Measurements from ENCODE around the gene BMPR1B.
A peak's percentile ranks its signal among the peaks of the same experiment; 100 is the strongest.

The BMPR1B gene

GRCh38 chr4:94974773-94975172 lies 217.0 kb downstream of the BMPR1B start:
- Histone ChIP-seq H3K36me3 (ENCODE audit: control insufficient read depth in 1 of 2, insufficient read depth in 2 of 2, low read length in 2 of 2) (no peaks in the 10 kb centered on the region), H2BK5ac (ENCODE audit: low read depth, low read length, poor library complexity) (no peak overlapping the region), H2AK5ac (ENCODE audit: low read length) (no peak overlapping the region), H4K12ac (ENCODE audit: low read depth, low read length) (no peak overlapping the region), H3K79me2 (ENCODE audit: control insufficient read depth, insufficient read depth, low read length, poor library complexity) (no peaks in the 10 kb centered on the region), H2AFZ (ENCODE audit: insufficient read depth, low read length, poor library complexity) (no peak overlapping the region), H3K27ac (ENCODE audit: low read depth, low read length) (no peak overlapping the region), H4K91ac (ENCODE audit: low read depth, low read length) (no peak overlapping the region), H3K4ac (ENCODE audit: low read depth, low read length) (no peak overlapping the region), H3K9ac (ENCODE audit: low read length) (no peak overlapping the region), H3K4me1 (ENCODE audit: control insufficient read depth in 1 of 2, insufficient read depth in 2 of 2, low read length in 2 of 2) (no peaks in the 10 kb centered on the region), H3K4me3 (ENCODE audit: low read depth, low read length) (no peak overlapping the region), H3K23ac (ENCODE audit: low read length) (no peak overlapping the region), H3K9me3 (ENCODE audit: insufficient read depth, low read depth, low read length) (no peaks in the 10 kb centered on the region), H3K79me1 (ENCODE audit: low read length) (no peaks in the 10 kb centered on the region), H2BK120ac (ENCODE audit: insufficient read depth, low read length, poor library complexity) (no peak overlapping the region), H3K27me3 (ENCODE audit: insufficient read depth, low read length) (no peaks in the 10 kb centered on the region), H2BK12ac (ENCODE audit: low read length) (no peak overlapping the region), H3K18ac (ENCODE audit: low read length) (no peak overlapping the region), H3K14ac (ENCODE audit: low read length) (no peak overlapping the region), H4K8ac (ENCODE audit: low read depth, low read length) (no peak overlapping the region), H3K4me2 (ENCODE audit: low read length) (no peak overlapping the region)
- no peak for DNase-seq
- no CpG with 5 or more reads among the region's 3 CpGs for WGBS (ENCODE audit: extremely low coverage, insufficient coverage, insufficient read length)

- Histone ChIP-seq H3K4ac (ENCODE audit: low read depth, low read length) (no peak overlapping the region), H3K4me1 (ENCODE audit: control insufficient read depth in 1 of 2, insufficient read depth in 2 of 2, low read length in 2 of 2) (no peaks in the 10 kb centered on the region), H3K27ac (ENCODE audit: low read depth, low read length) (no peak overlapping the region), H3K18ac (ENCODE audit: low read length) (no peak overlapping the region), H3K79me1 (ENCODE audit: low read length) (no peaks in the 10 kb centered on the region), H2AFZ (ENCODE audit: insufficient read depth, low read length, poor library complexity) (no peak overlapping the region), H3K27me3 (ENCODE audit: insufficient read depth, low read length) (no peaks in the 10 kb centered on the region), H3K23ac (ENCODE audit: low read length) (no peak overlapping the region), H3K14ac (ENCODE audit: low read length) (no peak overlapping the region), H2BK5ac (ENCODE audit: low read depth, low read length, poor library complexity) (no peak overlapping the region), H4K91ac (ENCODE audit: low read depth, low read length) (no peak overlapping the region), H3K9me3 (ENCODE audit: insufficient read depth, low read depth, low read length) (no peaks in the 10 kb centered on the region), H3K79me2 (ENCODE audit: control insufficient read depth, insufficient read depth, low read length, poor library complexity) (no peaks in the 10 kb centered on the region), H3K9ac (ENCODE audit: low read length) (no peak overlapping the region), H4K8ac (ENCODE audit: low read depth, low read length) (no peak overlapping the region), H2AK5ac (ENCODE audit: low read length) (no peak overlapping the region), H4K12ac (ENCODE audit: low read depth, low read length) (no peak overlapping the region), H2BK12ac (ENCODE audit: low read length) (no peak overlapping the region), H3K36me3 (ENCODE audit: control insufficient read depth in 1 of 2, insufficient read depth in 2 of 2, low read length in 2 of 2) (no peaks in the 10 kb centered on the region), H3K4me2 (ENCODE audit: low read length) (no peak overlapping the region), H2BK120ac (ENCODE audit: insufficient read depth, low read length, poor library complexity) (no peak overlapping the region), H3K4me3 (ENCODE audit: low read depth, low read length) (no peak overlapping the region)
- no CpG with 5 or more reads among the region's 1 CpG for WGBS (ENCODE audit: extremely low coverage, insufficient coverage, insufficient read length)
- DNase-seq: no peak
Measured at GRCh38 chr4:94976371-94977011, 218.7 kb downstream of the BMPR1B start.

- no peak overlapping the region for H3K27ac ChIP-seq (ENCODE audit: low read depth, low read length)
- H3K36me3 ChIP-seq (ENCODE audit: control insufficient read depth in 1 of 2, insufficient read depth in 2 of 2, low read length in 2 of 2): no peaks in the 10 kb centered on the region
- H2AK5ac ChIP-seq (ENCODE audit: low read length): no peak overlapping the region
- H3K18ac ChIP-seq (ENCODE audit: low read length): no peak overlapping the region
- no peak overlapping the region for H3K4me2 ChIP-seq (ENCODE audit: low read length)
- no peak overlapping the region for H2BK12ac ChIP-seq (ENCODE audit: low read length)
- H3K4me3 ChIP-seq (ENCODE audit: low read depth, low read length): no peak overlapping the region
- H3K9ac ChIP-seq (ENCODE audit: low read length): no peak overlapping the region
- H2BK5ac ChIP-seq (ENCODE audit: low read depth, low read length, poor library complexity): no peak overlapping the region
- no peak overlapping the region for H3K23ac ChIP-seq (ENCODE audit: low read length)
- no peak overlapping the region for H3K4ac ChIP-seq (ENCODE audit: low read depth, low read length)
- H3K9me3 ChIP-seq (ENCODE audit: insufficient read depth, low read depth, low read length): no peaks in the 10 kb centered on the region
- no peak overlapping the region for H4K8ac ChIP-seq (ENCODE audit: low read depth, low read length)
- H3K27me3 ChIP-seq (ENCODE audit: insufficient read depth, low read length): no peaks in the 10 kb centered on the region
- no peak overlapping the region for H3K14ac ChIP-seq (ENCODE audit: low read length)
- no peak overlapping the region for H2AFZ ChIP-seq (ENCODE audit: insufficient read depth, low read length, poor library complexity)
- H3K4me1 ChIP-seq (ENCODE audit: control insufficient read depth in 1 of 2, insufficient read depth in 2 of 2, low read length in 2 of 2): no peaks in the 10 kb centered on the region
- WGBS (ENCODE audit: extremely low coverage, insufficient coverage, insufficient read length): no CpG with 5 or more reads among the region's 3 CpGs
- DNase-seq: no peak
- no peaks in the 10 kb centered on the region for H3K79me1 ChIP-seq (ENCODE audit: low read length)
- H3K79me2 ChIP-seq (ENCODE audit: control insufficient read depth, insufficient read depth, low read length, poor library complexity): no peaks in the 10 kb centered on the region
- no peak overlapping the region for H2BK120ac ChIP-seq (ENCODE audit: insufficient read depth, low read length, poor library complexity)
- no peak overlapping the region for H4K91ac ChIP-seq (ENCODE audit: low read depth, low read length)
- no peak overlapping the region for H4K12ac ChIP-seq (ENCODE audit: low read depth, low read length)
Measured at GRCh38 chr4:94978904-94979303, 221.1 kb downstream of the BMPR1B start.

- Histone ChIP-seq H4K12ac (ENCODE audit: low read depth, low read length) (peak overlapping the region; percentile 30), H3K4ac (ENCODE audit: low read depth, low read length) (no peak overlapping the region), H3K79me1 (ENCODE audit: low read length) (no peaks in the 10 kb centered on the region), H3K36me3 (ENCODE audit: control insufficient read depth in 1 of 2, insufficient read depth in 2 of 2, low read length in 2 of 2) (no peaks in the 10 kb centered on the region), H3K18ac (ENCODE audit: low read length) (no peak overlapping the region), H2AK5ac (ENCODE audit: low read length) (no peak overlapping the region), H3K9ac (ENCODE audit: low read length) (no peak overlapping the region), H2BK12ac (ENCODE audit: low read length) (no peak overlapping the region), H3K79me2 (ENCODE audit: control insufficient read depth, insufficient read depth, low read length, poor library complexity) (no peaks in the 10 kb centered on the region), H4K8ac (ENCODE audit: low read depth, low read length) (no peak overlapping the region), H3K23ac (ENCODE audit: low read length) (no peak overlapping the region), H2BK120ac (ENCODE audit: insufficient read depth, low read length, poor library complexity) (no peak overlapping the region), H3K4me3 (ENCODE audit: low read depth, low read length) (no peak overlapping the region), H4K91ac (ENCODE audit: low read depth, low read length) (no peak overlapping the region), H2BK5ac (ENCODE audit: low read depth, low read length, poor library complexity) (no peak overlapping the region), H3K4me2 (ENCODE audit: low read length) (no peak overlapping the region), H2AFZ (ENCODE audit: insufficient read depth, low read length, poor library complexity) (no peak overlapping the region), H3K9me3 (ENCODE audit: insufficient read depth, low read depth, low read length) (no peaks in the 10 kb centered on the region), H3K27me3 (ENCODE audit: insufficient read depth, low read length) (no peaks in the 10 kb centered on the region), H3K14ac (ENCODE audit: low read length) (no peak overlapping the region), H3K27ac (ENCODE audit: low read depth, low read length) (no peak overlapping the region), H3K4me1 (ENCODE audit: control insufficient read depth in 1 of 2, insufficient read depth in 2 of 2, low read length in 2 of 2) (no peaks in the 10 kb centered on the region)
- WGBS (ENCODE audit: extremely low coverage, insufficient coverage, insufficient read length): no CpG with 5 or more reads among the region's 5 CpGs
- DNase-seq: no peak
Measured at GRCh38 chr4:94979621-94980020, 221.9 kb downstream of the BMPR1B start.

Data from trophoblast cell (in vitro differentiated cells and primary cell).